Measurements from ENCODE around the gene ZNF460. TPM values are rescaled to one million over a fixed set of nuclear protein-coding genes. Genes with fewer than 3 reads are reported as not detected.

ZNF460 gene
- total RNA-seq, 1 experiment from 2014 or later, result 65.9 TPM

- no CpG with 5 or more reads among the region's 29 CpGs for WGBS (ENCODE audit: extremely low coverage, insufficient read length, low lambda C conversion rate)
- no peak overlapping the region for H2AFZ ChIP-seq (ENCODE audit: low read length)
- DNase-seq, result peak; percentile 43
These were observed 37.2 kb downstream of the ZNF460 start for GRCh38 chr19:57317503-57317902.

More at GRCh38 chr19:57317503-57317902, 37.2 kb downstream of the ZNF460 start:
- Histone ChIP-seq H3K79me1 (ENCODE audit: insufficient read depth, low read depth, low read length, poor library complexity, severe bottlenecking) (no peaks in the 10 kb centered on the region), H2BK5ac (ENCODE audit: insufficient read length, low read length) (no peak overlapping the region), H3K14ac (ENCODE audit: insufficient read depth, low read length) (no peak overlapping the region), H3K9ac (ENCODE audit: extremely low read depth, insufficient read length, low read length) (no peak overlapping the region), H2BK15ac (ENCODE audit: low read depth, low read length) (no peak overlapping the region), H3K4me1 (ENCODE audit: insufficient read depth, low read length) (no peaks in the 10 kb centered on the region), H4K8ac (replicated peaks; ENCODE audit: insufficient read length, low read depth, low read length) (no peak overlapping the region), H2AK5ac (ENCODE audit: insufficient read length, low read length) (no peak overlapping the region), H3K27ac (ENCODE audit: insufficient read length, low read depth, low read length) (no peak overlapping the region), H4K5ac (ENCODE audit: insufficient read length, low read depth, low read length) (no peak overlapping the region), H3K4me2 (ENCODE audit: insufficient read depth, insufficient read length, low read length) (no peak overlapping the region), H3K27me3 (ENCODE audit: insufficient read depth, low read length) (no peaks in the 10 kb centered on the region), H3K9me3 (ENCODE audit: control insufficient read depth, low read depth, low read length) (no peaks in the 10 kb centered on the region), H2BK12ac (ENCODE audit: insufficient read length, low read depth, low read length) (no peak overlapping the region), H3K56ac (ENCODE audit: insufficient read length, low read depth, low read length) (no peak overlapping the region), H3K23ac (ENCODE audit: insufficient read length, low read depth, low read length) (no peak overlapping the region), H3K18ac (ENCODE audit: insufficient read length, low read depth, low read length) (no peak overlapping the region), H2BK20ac (ENCODE audit: low read depth, low read length, poor library complexity, severe bottlenecking) (no peak overlapping the region), H3T11ph (ENCODE audit: low read length) (no peak overlapping the region), H2BK120ac (ENCODE audit: low read depth, low read length, poor library complexity, severe bottlenecking) (no peak overlapping the region), H3K4ac (ENCODE audit: low read depth, low read length) (no peak overlapping the region), H4K91ac (ENCODE audit: insufficient read length, low read depth, low read length) (no peak overlapping the region), H4K20me1 (ENCODE audit: control insufficient read depth, insufficient read depth, insufficient read length) (no peaks in the 10 kb centered on the region), H3K23me2 (ENCODE audit: insufficient read length, low read depth, low read length, poor library complexity, severe bottlenecking) (no peaks in the 10 kb centered on the region), H3K79me2 (ENCODE audit: insufficient read depth, low read length) (peaks cover 2% of the 10 kb centered on the region; the same call in 1 of the 2 replicates)
- Mint-ChIP-seq H3K4me1 (peaks cover 23 to 29% of the 10 kb centered on the region in 2 experiments), H3K9me3 (no peaks in the 10 kb centered on the region), H3K36me3 (ENCODE audit: insufficient read depth in 1 of 3, low read depth in 3 of 3) (no peaks in the 10 kb centered on the region; a peak in 1 of 7 replicates), H3K27me3 (ENCODE audit: low read depth) (peaks cover 35% of the 10 kb centered on the region), H3K4me3 (no peak overlapping the region), H3K27ac (no peak overlapping the region)
- no peak for TF ChIP-seq CTCF (conservative IDR thresholded peaks at IDR 0.05)
